Endodermal cell (in vitro differentiated cells): ENCODE results near the gene LRFN3. TPM values are rescaled to one million over a fixed set of nuclear protein-coding genes. Genes with fewer than 3 reads are reported as not detected.
A peak's percentile ranks its signal among the peaks of the same experiment; 100 is the strongest.

Source experiments
- DNase-seq: peaks from one replicate; pipeline ENCODE4 v3.0.0-alpha.2; 2017
- H3K27ac ChIP-seq: 2 replicates; pipeline ENCODE4 v1.5.1; 2013; ENCODE audit warnings: mild to moderate bottlenecking, low read depth, low read length, moderate library complexity
- H3K27me3 ChIP-seq: 2 replicates; pipeline ENCODE4 v1.6.1; 2013; ENCODE audit warnings: mild to moderate bottlenecking, low read length, moderate library complexity; ENCODE audit not compliant: insufficient read depth, control insufficient read depth, poor library complexity, severe bottlenecking
- H3K36me3 ChIP-seq: 2 replicates; pipeline ENCODE4 v1.7.0; 2013; ENCODE audit warnings: mild to moderate bottlenecking, low read length, moderate library complexity; ENCODE audit not compliant: control insufficient read depth, insufficient read depth
- H3K4me1 ChIP-seq: one replicate; pipeline ENCODE4 v1.7.0; 2013; ENCODE audit warnings: low read length; ENCODE audit not compliant: control insufficient read depth, insufficient read depth
- H3K4me3 ChIP-seq: 2 replicates; pipeline ENCODE4 v1.5.1; 2013; ENCODE audit warnings: mild to moderate bottlenecking, low read length, moderate library complexity
- H3K9ac ChIP-seq: 2 replicates; pipeline ENCODE4 v1.6.1; 2013; ENCODE audit warnings: mild to moderate bottlenecking, low read length, moderate library complexity; ENCODE audit not compliant: poor library complexity, severe bottlenecking; ENCODE audit errors: extremely low read depth
- H3K9me3 ChIP-seq: 2 replicates; pipeline ENCODE4 v1.6.1; 2013; ENCODE audit warnings: mild to moderate bottlenecking, low read length, moderate library complexity; ENCODE audit not compliant: control insufficient read depth
- H3K27ac Mint-ChIP-seq: 2 replicates; pipeline ENCODE4 v1.8.0; 2020; ENCODE audit warnings: mixed read lengths
- H3K27me3 Mint-ChIP-seq: 2 replicates; pipeline ENCODE4 v1.8.0; 2021; ENCODE audit warnings: mild to moderate bottlenecking, mixed read lengths; ENCODE audit not compliant: insufficient read depth
- H3K36me3 Mint-ChIP-seq: 2 replicates; pipeline ENCODE4 v1.8.0; 2020; ENCODE audit warnings: low read depth, mixed read lengths
- H3K4me1 Mint-ChIP-seq: 2 replicates; pipeline ENCODE4 v1.8.0; 2020; ENCODE audit warnings: mixed read lengths
- H3K4me3 Mint-ChIP-seq: 2 replicates; pipeline ENCODE4 v1.8.0; 2020; ENCODE audit warnings: mild to moderate bottlenecking, moderate library complexity, mixed read lengths
- H3K9me3 Mint-ChIP-seq: 2 replicates; pipeline ENCODE4 v1.8.0; 2020; ENCODE audit warnings: mild to moderate bottlenecking, mixed read lengths
- CTCF ChIP-seq: fragments of 200-600 bp; sonication (generic); conservative IDR thresholded peaks from 2 replicates; pipeline ENCODE4 v1.5.0; 2021; ENCODE audit warnings: antibody characterized with exemption, mild to moderate bottlenecking
- WGBS, 2 experiments: methylation state at CpG; one replicate each; pipeline versions ENCODE4 v1.1.5 to v1.1.7; 2013; ENCODE audit warnings: missing lambda C conversion rate in 2 of 2, mixed read lengths in 1 of 2; ENCODE audit not compliant: insufficient coverage in 1 of 2, insufficient read length in 1 of 2; 5-methylcytosine and 5-hydroxymethylcytosine counted together
- total RNA-seq, 2 donors: library from RNA; stranded (reverse); fragmentation: NEBNext Ultra II Directional in 1 of 2; extraction: Animal tissue kit (Norgen Biotek cat#: 25700) in 1 of 2; gene quantifications; 2 replicates in 1 of 2; 3 replicates in 1 of 2; pipeline ENCODE4 v1.2.1, GENCODE V29; 2021

LRFN3 gene
- total RNA-seq, 2 donors from 2014 or later, result 18.7 to 24.3 TPM

GRCh38 chr19:35973487-35973886 lies 37.3 kb downstream of the LRFN3 start:
- Mint-ChIP-seq H3K36me3 (no peaks in the 10 kb centered on the region), H3K4me3 (no peak overlapping the region), H3K9me3 (no peaks in the 10 kb centered on the region), H3K4me1 (peaks cover 6% of the 10 kb centered on the region), H3K27ac (no peak overlapping the region), H3K27me3 (peaks cover 2% of the 10 kb centered on the region)
- Histone ChIP-seq H3K36me3 (no peaks in the 10 kb centered on the region), H3K4me1 (no peaks in the 10 kb centered on the region), H3K27ac (no peak overlapping the region), H3K9ac (no peak overlapping the region), H3K4me3 (no peak overlapping the region), H3K9me3 (no peaks in the 10 kb centered on the region), H3K27me3 (no peaks in the 10 kb centered on the region)
- DNase-seq, result no peak
- no peak for TF ChIP-seq CTCF
- 35 to 52% methylated on average over 6 to 8 of the region's 8 CpGs for WGBS, 2 experiments

- H3K27me3 Mint-ChIP-seq, result peaks cover 10% of the 10 kb centered on the region
- 47 to 57% methylated on average over 2 to 5 of the region's 5 CpGs for WGBS, 2 experiments
- no peak overlapping the region for H3K4me3 Mint-ChIP-seq
- TF ChIP-seq CTCF, result no peak
- H3K36me3 Mint-ChIP-seq, result no peaks in the 10 kb centered on the region
- Histone ChIP-seq H3K27ac (no peak overlapping the region), H3K27me3 (no peaks in the 10 kb centered on the region), H3K36me3 (no peaks in the 10 kb centered on the region), H3K9ac (no peak overlapping the region), H3K4me1 (no peaks in the 10 kb centered on the region), H3K9me3 (no peaks in the 10 kb centered on the region), H3K4me3 (no peak overlapping the region)
- peak; percentile 81 for DNase-seq
- H3K9me3 Mint-ChIP-seq, result no peaks in the 10 kb centered on the region
- no peak overlapping the region for H3K27ac Mint-ChIP-seq
- no peaks in the 10 kb centered on the region for H3K4me1 Mint-ChIP-seq
Observed at GRCh38 chr19:35975608-35976214, 39.5 kb downstream of the LRFN3 start.

- no peaks in the 10 kb centered on the region for H3K4me1 Mint-ChIP-seq
- H3K36me3 ChIP-seq, result no peaks in the 10 kb centered on the region
- H3K36me3 Mint-ChIP-seq, result no peaks in the 10 kb centered on the region
- no peak overlapping the region for H3K9ac ChIP-seq
- no peak overlapping the region for H3K27ac ChIP-seq
- H3K4me3 ChIP-seq, result no peak overlapping the region
- no peak overlapping the region for H3K27ac Mint-ChIP-seq
- peaks cover 14% of the 10 kb centered on the region for H3K27me3 ChIP-seq
- H3K27me3 Mint-ChIP-seq, result peaks cover 26% of the 10 kb centered on the region
- peak; percentile 80 for TF ChIP-seq CTCF
- H3K4me1 ChIP-seq, result no peaks in the 10 kb centered on the region
- WGBS, 2 experiments, result 60 to 70% methylated on average over 10 to 14 of the region's 14 CpGs
- no peaks in the 10 kb centered on the region for H3K9me3 Mint-ChIP-seq
- peak; percentile 94 for DNase-seq
- H3K4me3 Mint-ChIP-seq, result no peak overlapping the region
- H3K9me3 ChIP-seq, result no peaks in the 10 kb centered on the region
Observed at GRCh38 chr19:35977446-35978222, 41.5 kb downstream of the LRFN3 start.
